HG03378 (cell line): ENCODE data around the gene GPR87.

Experiments
- ATAC-seq: cut with Tn5 transposase; IDR thresholded peaks from one replicate; pipeline ENCODE4 v1.9.1; 2021; ENCODE audit warnings: mild to moderate bottlenecking, moderate library complexity; ENCODE audit not compliant: unreplicated experiment

Gene GPR87

DNA sequence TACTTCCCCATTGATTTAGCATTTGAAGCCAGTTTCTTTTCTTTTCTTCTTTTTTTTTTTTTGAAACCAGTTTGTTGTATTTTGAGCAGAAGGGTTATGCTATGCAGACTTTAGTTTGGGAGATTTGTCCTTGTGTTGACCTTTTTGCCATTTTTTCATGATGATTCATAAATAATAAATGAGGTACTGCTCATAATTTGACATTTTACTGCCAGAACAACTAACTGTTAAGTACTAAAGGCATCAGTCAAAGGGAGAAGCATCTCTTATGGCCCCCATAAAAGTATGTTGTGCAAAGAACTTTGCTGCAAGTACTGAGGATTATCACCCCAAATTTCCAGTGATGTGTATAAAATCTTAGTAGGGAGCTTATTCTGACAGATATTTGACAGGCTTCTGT is 1.7 kb upstream of the GPR87 start:
- ATAC-seq = no peak

DNA sequence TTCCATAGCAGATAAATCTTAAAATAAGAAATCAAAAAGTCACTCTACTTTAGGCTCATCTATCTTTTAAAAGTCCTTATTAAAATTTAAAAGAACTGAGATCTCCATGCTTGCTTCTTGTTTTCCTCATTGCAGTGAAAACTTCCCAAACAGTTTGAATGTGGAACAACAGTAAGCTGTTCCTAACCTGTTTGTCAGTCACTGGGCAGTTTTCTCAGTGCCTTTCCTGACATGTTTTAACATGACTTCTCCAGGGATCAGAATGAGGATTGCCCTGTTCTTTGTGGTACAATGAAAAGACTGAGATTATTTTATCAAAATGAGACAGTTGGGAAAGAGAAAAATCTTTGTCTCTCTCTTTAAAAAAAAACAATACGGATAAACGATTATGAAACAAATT is 774 bp downstream of the GPR87 start:
- no peak for ATAC-seq

GRCh38 chr3:151315136-151315535 is 1.5 kb downstream of the GPR87 start:
- ATAC-seq = no peak

DNA sequence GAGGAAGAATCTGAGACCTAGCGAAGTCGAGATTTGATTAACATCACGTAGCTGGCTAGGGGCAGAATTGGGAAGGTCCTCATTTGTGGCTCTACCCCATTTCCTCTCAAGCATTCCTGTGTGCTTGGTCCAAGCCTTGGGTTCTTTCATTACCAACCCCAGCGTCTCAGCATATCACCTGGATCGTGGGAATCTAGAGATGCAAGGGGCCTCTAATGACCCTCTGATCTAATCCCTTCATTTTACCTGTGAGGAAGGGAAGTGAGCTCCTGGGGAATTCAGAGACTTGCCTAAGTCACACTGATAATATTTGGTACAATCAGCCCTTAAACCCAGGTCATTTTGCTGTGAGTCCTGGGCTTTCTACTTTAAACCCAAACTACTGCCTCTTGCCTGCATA is 2.0 kb downstream of the GPR87 start:
- ATAC-seq = no peak

GRCh38 chr3:151314137-151314536 is 2.5 kb downstream of the GPR87 start:
- ATAC-seq = no peak

- no peak for ATAC-seq
These were observed 3.6 kb downstream of the GPR87 start for GRCh38 chr3:151312972-151313371.

GRCh38 chr3:151309566-151309965 is 7.1 kb downstream of the GPR87 start:
- no peak for ATAC-seq

- no peak for ATAC-seq
These were observed 8.8 kb downstream of the GPR87 start for GRCh38 chr3:151307583-151308488.

GRCh38 chr3:151307131-151307530 is 9.5 kb downstream of the GPR87 start:
- no peak for ATAC-seq

- no peak for ATAC-seq
These were observed 10.3 kb downstream of the GPR87 start for GRCh38 chr3:151306168-151306810.

GRCh38 chr3:151305775-151306151 is 10.9 kb downstream of the GPR87 start:
- ATAC-seq = no peak

DNA sequence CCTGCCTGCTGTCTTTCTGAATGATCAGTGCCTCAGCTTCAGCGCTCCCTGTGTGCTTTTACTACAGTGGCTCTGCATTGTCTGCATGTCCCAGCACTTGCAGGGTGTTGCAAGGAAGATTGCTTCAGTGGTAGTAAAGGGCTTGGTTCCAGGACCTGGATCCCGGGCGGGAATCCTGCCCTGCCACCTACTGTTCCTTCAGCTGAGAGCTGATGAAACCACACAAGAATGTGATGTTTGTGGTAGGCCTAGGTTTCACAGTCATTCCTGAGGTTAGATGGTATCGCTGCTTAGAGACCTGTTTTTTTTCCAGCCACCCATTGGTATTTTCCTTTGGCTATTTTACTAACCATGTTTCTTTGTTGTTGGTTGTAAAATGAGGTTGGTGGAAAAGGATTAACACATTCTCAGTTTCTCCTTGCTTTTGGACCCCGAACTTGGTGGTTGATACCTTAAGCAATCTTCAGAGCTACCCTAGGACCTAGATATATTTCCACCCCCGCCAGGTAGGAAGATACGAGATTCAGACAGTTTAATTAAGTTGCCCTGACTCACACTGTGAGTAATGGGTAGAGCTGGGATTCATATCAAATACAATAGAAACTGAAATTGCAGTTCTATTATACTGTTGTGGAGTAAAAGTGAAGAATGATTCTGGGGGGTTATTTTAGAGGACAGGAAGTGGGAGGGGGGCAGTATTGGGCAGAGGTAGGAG is 11.4 kb downstream of the GPR87 start:
- no peak for ATAC-seq

GRCh38 chr3:151303751-151304150 is 12.9 kb downstream of the GPR87 start:
- ATAC-seq = no peak

- no peak for ATAC-seq
These were observed 14.8 kb downstream of the GPR87 start for GRCh38 chr3:151301787-151302186.

DNA sequence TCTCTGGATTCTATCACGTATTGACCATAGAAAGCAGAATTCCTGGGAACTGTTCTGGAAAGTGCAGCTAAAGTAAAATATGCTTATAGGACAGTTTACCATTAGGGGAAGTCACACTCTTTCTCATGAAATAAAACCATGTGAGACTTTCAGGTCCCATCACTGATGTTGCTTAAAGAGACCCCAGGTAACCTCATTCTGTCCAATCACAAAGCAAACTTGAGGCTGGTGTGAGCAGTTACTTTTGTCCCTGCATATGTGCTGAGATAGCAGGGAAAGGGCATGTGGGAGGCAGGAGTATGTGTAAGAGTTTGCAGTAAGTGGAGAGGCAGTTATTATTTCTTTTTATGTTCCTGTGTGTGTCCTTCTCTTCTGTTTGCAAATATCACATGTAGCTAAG is 16.1 kb downstream of the GPR87 start:
- ATAC-seq = no peak

DNA sequence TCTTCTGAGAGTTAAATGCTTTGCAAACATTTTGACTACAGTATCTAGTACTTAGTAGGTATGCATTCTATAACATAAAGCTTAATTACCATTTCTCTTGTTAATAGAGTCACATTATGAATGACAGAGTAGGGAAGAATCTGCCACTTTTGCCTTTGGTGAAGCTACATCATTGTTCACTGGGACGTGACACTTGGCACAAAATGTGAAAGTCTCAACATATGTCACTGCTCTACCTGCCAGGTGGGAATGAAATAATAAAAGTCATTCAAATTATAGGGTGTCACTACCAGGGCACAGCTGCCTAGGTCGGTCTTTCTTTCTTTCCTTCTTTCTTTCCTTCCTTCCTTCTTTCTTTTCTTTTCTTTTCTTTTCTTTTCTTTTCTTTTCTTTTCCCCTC is 17.6 kb downstream of the GPR87 start:
- no peak for ATAC-seq

GRCh38 chr3:151297429-151297828 is 19.2 kb downstream of the GPR87 start:
- no peak for ATAC-seq

GRCh38 chr3:151296226-151296625 is 20.4 kb downstream of the GPR87 start:
- no peak for ATAC-seq

- ATAC-seq = no peak
These were observed 23.5 kb downstream of the GPR87 start for GRCh38 chr3:151293127-151293526.

DNA sequence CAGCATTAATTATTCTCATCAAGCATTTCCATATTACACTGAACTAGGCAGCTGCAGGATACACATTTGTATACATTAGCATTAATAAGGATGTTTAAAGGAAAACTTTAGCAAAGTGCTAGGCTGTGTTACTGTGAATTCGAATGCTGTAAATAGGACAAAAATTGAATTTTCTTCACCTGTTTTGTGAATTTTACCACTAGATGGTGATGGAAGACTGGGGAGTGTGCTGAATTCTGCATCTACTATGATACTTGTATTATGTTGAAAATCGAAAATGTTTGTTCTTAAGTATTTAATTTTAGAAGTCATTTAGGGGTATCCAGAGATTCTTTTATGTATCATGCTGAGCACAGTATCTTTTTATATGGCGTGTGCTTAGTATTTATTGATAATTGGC is 25.9 kb downstream of the GPR87 start:
- ATAC-seq = no peak

DNA sequence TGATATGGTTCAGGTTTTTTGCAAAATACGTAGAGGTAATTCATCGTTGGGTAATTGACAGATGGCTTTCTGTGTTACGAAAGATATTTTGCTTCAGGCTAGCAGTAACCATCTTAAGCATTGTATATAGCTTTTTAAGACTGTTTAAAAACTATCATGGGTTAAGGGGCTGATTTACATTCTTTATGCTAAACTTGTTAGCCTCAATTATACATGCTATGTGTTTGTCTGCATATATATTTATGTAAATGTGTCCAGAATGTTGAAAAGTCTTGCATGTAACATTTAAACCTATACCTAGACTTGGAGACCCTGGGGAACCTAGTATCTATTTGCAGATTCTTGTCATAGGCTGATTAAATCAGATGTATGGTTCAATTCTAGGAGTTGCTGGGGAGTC is 27.2 kb downstream of the GPR87 start:
- ATAC-seq = no peak

GRCh38 chr3:151285940-151286339 is 30.7 kb downstream of the GPR87 start:
- ATAC-seq = no peak
